Nephron (organoid): ENCODE results near the gene CLIC3.

Experiments used
- H3K27ac Mint-ChIP-seq, 3 experiments: 2 replicates each; pipeline ENCODE4 v1.8.0; 2020; ENCODE audit warnings: mixed read lengths in 3 of 3, mild to moderate bottlenecking in 2 of 3, moderate library complexity in 1 of 3
- H3K27me3 Mint-ChIP-seq: 2 replicates; pipeline ENCODE4 v1.8.0; 2021; ENCODE audit warnings: low read depth, mild to moderate bottlenecking, moderate library complexity, mixed read lengths
- H3K36me3 Mint-ChIP-seq: 2 replicates; pipeline ENCODE4 v1.8.0; 2020; ENCODE audit warnings: low read depth, mixed read lengths
- H3K4me1 Mint-ChIP-seq: 2 replicates; pipeline ENCODE4 v1.8.0; 2020; ENCODE audit warnings: mixed read lengths
- H3K4me3 Mint-ChIP-seq, 3 experiments: 2 replicates each; pipeline ENCODE4 v1.8.0; 2020; ENCODE audit warnings: mild to moderate bottlenecking in 3 of 3, mixed read lengths in 3 of 3, moderate library complexity in 2 of 3
- H3K9me3 Mint-ChIP-seq: 2 replicates; pipeline ENCODE4 v1.8.0; 2020; ENCODE audit warnings: mixed read lengths
- CTCF ChIP-seq, 3 experiments: fragments of 200-600 bp; sonication (generic); IDR thresholded peaks; one replicate each; pipeline ENCODE4 v1.5.0; 2021; ENCODE audit warnings: antibody characterized with exemption in 3 of 3; ENCODE audit not compliant: unreplicated experiment in 3 of 3

Gene CLIC3, protein sequence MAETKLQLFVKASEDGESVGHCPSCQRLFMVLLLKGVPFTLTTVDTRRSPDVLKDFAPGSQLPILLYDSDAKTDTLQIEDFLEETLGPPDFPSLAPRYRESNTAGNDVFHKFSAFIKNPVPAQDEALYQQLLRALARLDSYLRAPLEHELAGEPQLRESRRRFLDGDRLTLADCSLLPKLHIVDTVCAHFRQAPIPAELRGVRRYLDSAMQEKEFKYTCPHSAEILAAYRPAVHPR

GRCh38 chr9:136996361-136997292 is at the start of gene CLIC3:
CLIC3 (minus strand) TSS chr9:136996568; CDS start chr9:136996543, 25 bp downstream.
- Mint-ChIP-seq H3K36me3 (no peaks in the 10 kb centered on the region), H3K27ac (no peak within 1 kb of the TSS), H3K9me3 (no peaks in the 10 kb centered on the region), H3K4me1 (peaks cover 5% of the 10 kb centered on the region), H3K4me3 (peak within 1 kb of the TSS in 2 of 3 experiments; percentile 44 to 56), H3K27me3 (peaks cover 5% of the 10 kb centered on the region)
- TF ChIP-seq CTCF (IDR thresholded peaks at IDR 0.05; ENCODE audit: unreplicated experiment in 3 of 3) = no peak

- H3K4me1 Mint-ChIP-seq = no peaks in the 10 kb centered on the region
- H3K9me3 Mint-ChIP-seq = no peaks in the 10 kb centered on the region
- H3K27ac Mint-ChIP-seq = no peak overlapping the region
- TF ChIP-seq CTCF (IDR thresholded peaks at IDR 0.05; ENCODE audit: unreplicated experiment in 3 of 3) = no peak
- peaks cover 60% of the 10 kb centered on the region for H3K27me3 Mint-ChIP-seq
- H3K36me3 Mint-ChIP-seq = no peaks in the 10 kb centered on the region
- peak overlapping the region; percentile 70 to 80 (median 80) for H3K4me3 Mint-ChIP-seq
Observed at GRCh38 chr9:137045294-137046087, 49.1 kb upstream of the CLIC3 start.

DNA sequence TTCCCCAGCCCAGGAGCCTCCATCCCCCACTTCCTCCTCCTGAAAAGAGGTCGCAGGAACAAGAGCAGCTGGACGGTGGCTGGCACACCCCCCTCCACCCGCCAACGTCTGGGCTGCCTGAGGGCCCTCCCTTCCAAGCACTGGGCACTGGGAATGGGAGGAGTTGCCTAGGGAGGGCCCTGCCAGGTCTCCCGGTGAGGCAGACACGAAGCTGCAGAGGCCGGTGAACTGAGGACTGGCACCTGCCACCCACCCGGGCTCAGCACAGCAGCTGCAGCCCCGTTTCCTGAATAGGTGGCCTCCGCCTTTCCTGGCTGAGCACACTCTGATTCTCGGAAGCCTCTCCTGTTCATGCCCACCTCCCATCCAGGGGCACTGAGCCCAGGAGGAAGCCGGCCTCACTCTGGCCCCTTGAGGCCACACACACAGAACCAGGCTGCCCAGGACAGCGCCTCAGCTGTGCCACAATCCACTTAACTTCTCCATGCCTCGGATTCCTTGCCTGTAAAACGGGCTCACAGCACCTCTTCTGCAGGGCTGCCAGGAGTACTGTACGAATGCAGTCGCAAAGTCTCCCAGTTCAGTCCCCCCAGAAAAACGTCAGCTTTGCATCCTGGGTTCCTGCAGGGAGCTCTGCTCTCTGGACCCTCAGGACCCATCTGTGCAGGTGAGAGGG is 48.3 kb upstream of the CLIC3 start:
- Mint-ChIP-seq H3K4me3 (peak overlapping the region; percentile 61 to 74 (median 72)), H3K36me3 (no peaks in the 10 kb centered on the region), H3K27ac (no peak overlapping the region), H3K27me3 (peaks cover 52% of the 10 kb centered on the region), H3K9me3 (no peaks in the 10 kb centered on the region), H3K4me1 (no peaks in the 10 kb centered on the region)
- no peak for TF ChIP-seq CTCF (IDR thresholded peaks at IDR 0.05; ENCODE audit: unreplicated experiment in 3 of 3)

DNA sequence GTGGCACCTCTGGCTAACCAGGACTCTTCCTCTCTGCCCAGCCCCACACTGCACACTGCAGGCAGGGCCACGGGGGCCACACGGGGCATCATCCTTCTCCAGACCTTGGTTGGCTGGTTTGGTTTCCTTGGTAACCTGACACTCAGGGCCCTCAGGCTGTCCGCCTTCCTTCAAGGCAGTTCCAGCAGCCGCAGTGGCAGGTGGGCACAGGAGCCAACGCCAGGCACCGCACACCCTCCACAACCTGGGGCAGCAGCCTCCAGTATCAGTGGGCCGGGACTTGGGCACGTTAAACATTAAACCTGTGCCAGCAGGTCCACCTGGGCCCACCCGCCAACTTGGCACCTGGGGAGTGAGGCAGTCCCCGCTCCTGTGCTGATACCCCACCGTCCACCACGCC is 47.7 kb upstream of the CLIC3 start:
- Mint-ChIP-seq H3K9me3 (no peaks in the 10 kb centered on the region), H3K27me3 (peaks cover 46% of the 10 kb centered on the region), H3K36me3 (no peaks in the 10 kb centered on the region), H3K27ac (no peak overlapping the region), H3K4me3 (no peak overlapping the region), H3K4me1 (no peaks in the 10 kb centered on the region)
- TF ChIP-seq CTCF (IDR thresholded peaks at IDR 0.05; ENCODE audit: unreplicated experiment in 3 of 3) = no peak
